HepG2 (cell line): ENCODE data around the gene SHISA4. TPM values are rescaled to one million over a fixed set of nuclear protein-coding genes. Genes with fewer than 3 reads are reported as not detected.

ENCODE experiments used
- ATAC-seq: fragments of 200-7000 bp; cut with Tn5 transposase; 3 replicates; pipeline ENCODE4 v1.9.1; 2020; ENCODE audit warnings: mild to moderate bottlenecking, moderate library complexity
- BruUV-seq: library from RNA; stranded (reverse); fragments of 400-500 nt; replicated peaks from 2 replicates; lab custom pipeline; 2021; lab: Mats Ljungman, UMichigan
- CTCF ChIA-PET: fragments of 300-600 bp; formaldehyde crosslinking; extraction: SDS; loops from one replicate; lab custom pipeline; 2021; ENCODE audit warnings: low total read pairs, inconsistent platforms, low intra/inter-chr PET ratio; lab: Yijun Ruan, JAX
- POLR2A ChIA-PET: fragments of 350-600 bp; sonication (Branson Sonifier 250); formaldehyde crosslinking; loops from one replicate; lab custom pipeline; 2020; ENCODE audit warnings: antibody characterized with exemption, inconsistent platforms; lab: Yijun Ruan, JAX
- DNase-seq: peaks from one replicate; pipeline ENCODE4 v3.0.0-alpha.2; 2015; ENCODE audit warnings: low spot score
- FAIRE-seq: peaks from 3 replicates; lab custom pipeline; 2011; peaks lifted over from hg19 to GRCh38; lab: Jason Lieb, UNC
- H2AFZ ChIP-seq: one replicate; pipeline ENCODE4 v1.6.1; 2011; ENCODE audit warnings: low read length, inconsistent platforms
- H3K27ac ChIP-seq: fragments of 300-600 bp; 3 replicates; pipeline ENCODE4 v1.8.0; 2011; ENCODE audit warnings: mixed run types, mild to moderate bottlenecking, mixed read lengths, low read length, inconsistent platforms; ENCODE audit not compliant: insufficient read depth; ENCODE audit errors: extremely low read length
- H3K27me3 ChIP-seq, 2 experiments: fragments of 200-600 bp in 1 of 2; 2 replicates in 1 of 2; 3 replicates in 1 of 2; pipeline versions ENCODE4 v1.6.0 to v1.8.0; 2011; ENCODE audit warnings: low read length in 2 of 2, mild to moderate bottlenecking in 2 of 2, moderate library complexity in 2 of 2, inconsistent platforms in 1 of 2; ENCODE audit not compliant: insufficient read depth in 2 of 2, control insufficient read depth in 1 of 2
- H3K36me3 ChIP-seq, 2 experiments: fragments of 200-600 bp in 1 of 2; replicated peaks in 1 of 2; 2 replicates in 1 of 2; 3 replicates in 1 of 2; pipeline versions ENCODE4 v1.5.1 to v1.8.0; 2011; ENCODE audit warnings: low read length in 2 of 2, inconsistent platforms in 1 of 2; ENCODE audit not compliant: insufficient read depth in 2 of 2, control insufficient read depth in 1 of 2
- H3K4me1 ChIP-seq: 2 replicates; pipeline ENCODE4 v1.5.1; 2012; ENCODE audit warnings: low read length, inconsistent platforms; ENCODE audit not compliant: insufficient read depth
- H3K4me2 ChIP-seq: 2 replicates; pipeline ENCODE4 v1.6.0; 2011; ENCODE audit warnings: low read depth, low read length, inconsistent platforms
- H3K4me3 ChIP-seq, 3 experiments: fragments of 200-600 bp in 1 of 3; sonication (generic), shearing (Covaris generic) in 1 of 3; replicated peaks in 1 of 3; 2 replicates each; pipeline ENCODE4 v1.5.1; 2011 to 2016; ENCODE audit warnings: low read length in 3 of 3, inconsistent platforms in 2 of 3, low read depth in 2 of 3, mild to moderate bottlenecking in 2 of 3, control low read depth in 1 of 3, mixed read lengths in 1 of 3; ENCODE audit not compliant: insufficient read depth in 1 of 3
- H3K79me2 ChIP-seq: one replicate; pipeline ENCODE4 v1.6.1; 2011; ENCODE audit warnings: low read length, inconsistent platforms; ENCODE audit not compliant: insufficient read depth
- H3K9ac ChIP-seq: 2 replicates; pipeline ENCODE4 v1.6.0; 2011; ENCODE audit warnings: mild to moderate bottlenecking, low read depth, low read length, inconsistent platforms; ENCODE audit not compliant: insufficient read depth
- H3K9me3 ChIP-seq: 2 replicates; pipeline ENCODE4 v1.5.1; 2012; ENCODE audit warnings: mild to moderate bottlenecking, low read length
- H4K20me1 ChIP-seq: 2 replicates; pipeline ENCODE4 v1.6.0; 2011; ENCODE audit warnings: inconsistent platforms, mild to moderate bottlenecking, low read length, moderate library complexity; ENCODE audit not compliant: insufficient read depth
- CHD2 ChIP-seq: IDR thresholded peaks from 2 replicates; pipeline ENCODE4 v1.6.1; 2011; ENCODE audit warnings: low read depth, low read length, improper control_type of control experiment
- EZH2 ChIP-seq: conservative IDR thresholded peaks from 2 replicates; pipeline ENCODE4 v1.6.1; 2012; ENCODE audit warnings: mild to moderate bottlenecking, low read depth, low read length, moderate library complexity
- FOSL2 ChIP-seq: sonication (generic); formaldehyde crosslinking; IDR thresholded peaks from 2 replicates; pipeline ENCODE4 v1.4.0; 2020; ENCODE audit warnings: missing genetic modification reagents
- KLF12 ChIP-seq: sonication (generic); formaldehyde crosslinking; IDR thresholded peaks from 2 replicates; pipeline ENCODE4 v1.4.0; 2020; ENCODE audit warnings: missing genetic modification reagents, borderline replicate concordance
- MAFF ChIP-seq: IDR thresholded peaks from 2 replicates; pipeline ENCODE4 v1.6.1; 2011; ENCODE audit warnings: low read depth, low read length, improper control_type of control experiment
- POGZ ChIP-seq: sonication (generic); formaldehyde crosslinking; IDR thresholded peaks from 2 replicates; pipeline ENCODE4 v1.4.0; 2020; ENCODE audit warnings: mild to moderate bottlenecking, missing genetic modification reagents
- SAP130 ChIP-seq: IDR thresholded peaks from 2 replicates; pipeline ENCODE4 v1.6.1; 2016; ENCODE audit warnings: low read depth
- ZBTB21 ChIP-seq: sonication (generic); formaldehyde crosslinking; IDR thresholded peaks from 2 replicates; pipeline ENCODE4 v1.4.0; 2020; ENCODE audit warnings: missing genetic modification reagents
- ZFP36 ChIP-seq: fragments of 150-350 bp; IDR thresholded peaks from 2 replicates; pipeline ENCODE4 v1.6.1; 2018; ENCODE audit warnings: borderline replicate concordance, low read length, low read depth; ENCODE audit not compliant: partially characterized antibody
- ZFP36L2 ChIP-seq: sonication (generic); formaldehyde crosslinking; IDR thresholded peaks from 2 replicates; pipeline ENCODE4 v1.4.0; 2020; ENCODE audit warnings: missing genetic modification reagents
- ZNF546 ChIP-seq: sonication (generic); formaldehyde crosslinking; conservative IDR thresholded peaks from 2 replicates; pipeline ENCODE4 v1.8.1; 2023; ENCODE audit warnings: mild to moderate bottlenecking, missing genetic modification reagents
- ZNF644 ChIP-seq: IDR thresholded peaks from 2 replicates; pipeline ENCODE4 v1.6.1; 2016; ENCODE audit warnings: low read depth
- WGBS: methylation state at CpG from one replicate; pipeline ENCODE4 v1.1.6; 2017; ENCODE audit warnings: low lambda C conversion rate; 5-methylcytosine and 5-hydroxymethylcytosine counted together
- in situ Hi-C: cut with HindIII; loops from 2 replicates; pipeline ENCODE4 v1.10.0; 2017; ENCODE audit warnings: low pct_unique_long_range_greater_than_20kb; ENCODE audit not compliant: extremely low pct_ligation_motif_present
- intact Hi-C: fragments of 100-400 bp; cut with micrococcal nuclease; formaldehyde crosslinking; loops from one replicate; pipeline ENCODE4 v1.10.0; 2022; ENCODE audit not compliant: unreplicated experiment
- polyA plus RNA-seq, 8 experiments: library from polyadenylated mRNA; depleted of rRNA in 3 of 8; stranded (reverse) in 7 of 8; unstranded in 1 of 8; fragments of >200 nt; fragmentation: Illumina TruSeq in 4 of 8; extraction: Trizol in 4 of 8; gene quantifications; 2 replicates each; pipeline versions ENCODE4 v1.2.1 to v1.2.3, GENCODE V29; 2011 to 2016; ENCODE audit warnings: low read depth in 4 of 8, missing spikeins in 1 of 8, mixed read lengths in 1 of 8; ENCODE audit not compliant: insufficient read depth in 1 of 8
- total RNA-seq, 5 experiments: library from RNA; depleted of rRNA; stranded (reverse); fragments of >200 nt; fragmentation: Illumina TruSeq; extraction: Trizol; gene quantifications; 2 replicates each; pipeline ENCODE4 v1.2.3, GENCODE V29; 2016; ENCODE audit warnings: low read depth in 1 of 5
- TF ChIP-seq, protein P1 (sequence below): sonication (generic); formaldehyde crosslinking; IDR thresholded peaks from 2 replicates; pipeline ENCODE4 v1.8.0; 2022; ENCODE audit warnings: mild to moderate bottlenecking, missing genetic modification reagents, borderline replicate concordance
- TF ChIP-seq, protein P2 (sequence below): sonication (generic); formaldehyde crosslinking; IDR thresholded peaks from 2 replicates; pipeline ENCODE4 v1.9.0; 2021; ENCODE audit warnings: missing genetic modification reagents, mild to moderate bottlenecking, borderline replicate concordance
- TF ChIP-seq, protein P3 (sequence below): sonication (generic); formaldehyde crosslinking; IDR thresholded peaks from 2 replicates; pipeline ENCODE4 v1.5.0; 2020; ENCODE audit warnings: mild to moderate bottlenecking, missing genetic modification reagents
- TF ChIP-seq, protein P4 (sequence below), 2 experiments: sonication (generic) in 1 of 2; formaldehyde crosslinking in 1 of 2; IDR thresholded peaks; 2 replicates each; pipeline versions ENCODE4 v1.5.1 to v1.6.1; 2011 to 2020; ENCODE audit warnings: borderline replicate concordance in 1 of 2, low read depth in 1 of 2, low read length in 1 of 2, mild to moderate bottlenecking in 1 of 2, missing genetic modification reagents in 1 of 2, moderate library complexity in 1 of 2

The SHISA4 gene
- total and polyA plus RNA-seq, 2 of the 13 experiments (the other 11 are each of a cell fraction or from before 2014, with no cell fraction given) = 0.51 to 1.0 TPM

DNA sequence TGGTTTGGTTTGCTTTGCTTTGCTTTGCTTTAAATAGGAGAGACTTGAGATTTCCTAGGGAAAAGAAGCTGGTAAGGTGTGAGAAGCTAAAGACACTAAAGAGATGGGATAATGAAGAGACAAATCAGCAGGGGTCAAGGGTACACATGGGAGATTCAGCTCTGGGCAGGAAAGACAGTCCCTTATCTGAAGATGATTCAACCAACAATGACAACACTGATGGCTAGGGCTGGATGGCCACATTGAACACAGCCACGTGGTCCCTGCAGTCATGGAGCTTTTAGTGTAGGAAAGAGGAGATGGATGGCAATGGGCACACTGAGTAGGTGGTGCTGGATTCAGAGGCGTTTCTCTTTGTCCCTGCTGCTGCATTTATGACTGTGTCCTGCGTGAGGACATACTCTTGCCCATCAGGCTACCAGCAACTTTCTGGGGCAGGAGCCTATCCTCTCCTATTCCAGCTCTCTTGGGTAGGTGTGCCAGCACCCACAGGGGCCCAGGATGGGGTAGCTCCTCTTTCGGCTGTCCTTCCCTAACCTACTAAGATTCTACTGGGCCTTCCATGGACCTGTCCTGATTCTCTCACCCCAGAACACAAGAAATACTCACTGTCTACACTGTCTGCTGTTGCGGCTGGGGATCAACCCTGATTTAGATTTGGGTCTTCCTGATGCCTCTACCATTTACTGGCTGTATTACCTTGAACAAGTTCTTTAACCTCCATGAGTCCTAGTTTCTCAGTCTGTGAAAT, 1.4 kb upstream of the SHISA4 start:
- Histone ChIP-seq H3K9me3 (no peaks in the 10 kb centered on the region), H3K27ac (no peak overlapping the region), H3K36me3 (no peaks in the 10 kb centered on the region), H3K9ac (no peak overlapping the region), H2AFZ (no peak overlapping the region), H3K4me1 (peaks cover 29% of the 10 kb centered on the region), H4K20me1 (no peaks in the 10 kb centered on the region), H3K4me3 (no peak overlapping the region), H3K27me3 (peaks cover 5 to 36% of the 10 kb centered on the region in 2 experiments; a peak in 3 of 5 replicates), H3K4me2 (no peak overlapping the region), H3K79me2 (no peaks in the 10 kb centered on the region)
- ChIA-PET POLR2A (no interaction called here), CTCF (no interaction called here)
- intact Hi-C loops = loop anchor here (5.0 kb wide), 1 partner anchor 95 kb away; the partner anchor contains the start of gene RNPEP
- FAIRE-seq (no peak), ATAC-seq (no peak), DNase-seq (no peak)
- 47% methylated on average over 5 of the region's 5 CpGs for WGBS
- in situ Hi-C loops = no loop called here
- BruUV-seq = no TSS peak
- TF ChIP-seq MAFF = no peak
- TF ChIP-seq, protein P1, sequence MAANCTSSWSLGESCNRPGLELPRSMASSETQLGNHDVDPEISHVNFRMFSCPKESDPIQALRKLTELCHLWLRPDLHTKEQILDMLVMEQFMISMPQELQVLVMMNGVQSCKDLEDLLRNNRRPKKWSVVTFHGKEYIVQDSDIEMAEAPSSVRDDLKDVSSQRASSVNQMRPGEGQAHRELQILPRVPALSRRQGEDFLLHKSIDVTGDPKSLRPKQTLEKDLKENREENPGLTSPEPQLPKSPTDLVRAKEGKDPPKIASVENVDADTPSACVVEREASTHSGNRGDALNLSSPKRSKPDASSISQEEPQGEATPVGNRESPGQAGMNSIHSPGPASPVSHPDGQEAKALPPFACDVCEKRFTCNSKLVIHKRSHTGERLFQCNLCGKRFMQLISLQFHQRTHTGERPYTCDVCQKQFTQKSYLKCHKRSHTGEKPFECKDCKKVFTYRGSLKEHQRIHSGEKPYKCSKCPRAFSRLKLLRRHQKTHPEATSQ = no peak
- peak; percentile 41; the same call in 1 of the 2 replicates for TF ChIP-seq SAP130 (CRISPR knock-in tag)
- no peak for TF ChIP-seq EZH2
- no peak for TF ChIP-seq POGZ (CRISPR knock-in tag)
- TF ChIP-seq, protein P2, sequence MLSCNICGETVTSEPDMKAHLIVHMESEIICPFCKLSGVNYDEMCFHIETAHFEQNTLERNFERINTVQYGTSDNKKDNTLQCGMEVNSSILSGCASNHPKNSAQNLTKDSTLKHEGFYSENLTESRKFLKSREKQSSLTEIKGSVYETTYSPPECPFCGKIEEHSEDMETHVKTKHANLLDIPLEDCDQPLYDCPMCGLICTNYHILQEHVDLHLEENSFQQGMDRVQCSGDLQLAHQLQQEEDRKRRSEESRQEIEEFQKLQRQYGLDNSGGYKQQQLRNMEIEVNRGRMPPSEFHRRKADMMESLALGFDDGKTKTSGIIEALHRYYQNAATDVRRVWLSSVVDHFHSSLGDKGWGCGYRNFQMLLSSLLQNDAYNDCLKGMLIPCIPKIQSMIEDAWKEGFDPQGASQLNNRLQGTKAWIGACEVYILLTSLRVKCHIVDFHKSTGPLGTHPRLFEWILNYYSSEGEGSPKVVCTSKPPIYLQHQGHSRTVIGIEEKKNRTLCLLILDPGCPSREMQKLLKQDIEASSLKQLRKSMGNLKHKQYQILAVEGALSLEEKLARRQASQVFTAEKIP (CRISPR knock-in tag) = no peak
- TF ChIP-seq, protein P3, sequence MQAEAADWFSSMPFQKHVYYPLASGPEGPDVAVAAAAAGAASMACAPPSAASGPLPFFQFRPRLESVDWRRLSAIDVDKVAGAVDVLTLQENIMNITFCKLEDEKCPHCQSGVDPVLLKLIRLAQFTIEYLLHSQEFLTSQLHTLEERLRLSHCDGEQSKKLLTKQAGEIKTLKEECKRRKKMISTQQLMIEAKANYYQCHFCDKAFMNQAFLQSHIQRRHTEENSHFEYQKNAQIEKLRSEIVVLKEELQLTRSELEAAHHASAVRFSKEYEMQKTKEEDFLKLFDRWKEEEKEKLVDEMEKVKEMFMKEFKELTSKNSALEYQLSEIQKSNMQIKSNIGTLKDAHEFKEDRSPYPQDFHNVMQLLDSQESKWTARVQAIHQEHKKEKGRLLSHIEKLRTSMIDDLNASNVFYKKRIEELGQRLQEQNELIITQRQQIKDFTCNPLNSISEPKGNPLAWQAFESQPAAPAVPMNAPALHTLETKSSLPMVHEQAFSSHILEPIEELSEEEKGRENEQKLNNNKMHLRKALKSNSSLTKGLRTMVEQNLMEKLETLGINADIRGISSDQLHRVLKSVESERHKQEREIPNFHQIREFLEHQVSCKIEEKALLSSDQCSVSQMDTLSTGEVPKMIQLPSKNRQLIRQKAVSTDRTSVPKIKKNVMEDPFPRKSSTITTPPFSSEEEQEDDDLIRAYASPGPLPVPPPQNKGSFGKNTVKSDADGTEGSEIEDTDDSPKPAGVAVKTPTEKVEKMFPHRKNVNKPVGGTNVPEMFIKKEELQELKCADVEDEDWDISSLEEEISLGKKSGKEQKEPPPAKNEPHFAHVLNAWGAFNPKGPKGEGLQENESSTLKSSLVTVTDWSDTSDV (CRISPR knock-in tag) = no peak
- no peak for TF ChIP-seq ZFP36
- TF ChIP-seq, protein P4, sequence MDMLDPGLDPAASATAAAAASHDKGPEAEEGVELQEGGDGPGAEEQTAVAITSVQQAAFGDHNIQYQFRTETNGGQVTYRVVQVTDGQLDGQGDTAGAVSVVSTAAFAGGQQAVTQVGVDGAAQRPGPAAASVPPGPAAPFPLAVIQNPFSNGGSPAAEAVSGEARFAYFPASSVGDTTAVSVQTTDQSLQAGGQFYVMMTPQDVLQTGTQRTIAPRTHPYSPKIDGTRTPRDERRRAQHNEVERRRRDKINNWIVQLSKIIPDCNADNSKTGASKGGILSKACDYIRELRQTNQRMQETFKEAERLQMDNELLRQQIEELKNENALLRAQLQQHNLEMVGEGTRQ (IDR thresholded peaks at IDR 0.05; ENCODE audit: low read depth, low read length) = peak; percentile 10; the same call in 1 of the 2 replicates
- TF ChIP-seq, protein P4 (CRISPR knock-in tag; IDR thresholded peaks at IDR 0.05; ENCODE audit: borderline replicate concordance) = no peak
- TF ChIP-seq ZNF644 (CRISPR knock-in tag) = peak; percentile 23; the same call in 1 of the 2 replicates
- no peak for TF ChIP-seq ZFP36L2 (CRISPR knock-in tag)
- TF ChIP-seq ZNF546 = no peak
- TF ChIP-seq KLF12 (CRISPR knock-in tag) = no peak
- TF ChIP-seq ZBTB21 (CRISPR knock-in tag) = no peak
- peak; percentile 32; the same call in 1 of the 2 replicates for TF ChIP-seq FOSL2 (CRISPR knock-in tag)
- TF ChIP-seq CHD2 = no peak
